ENCODE results near the gene PURA.

PURA gene

GRCh38 chr5:140128376-140128775 lies 14.5 kb downstream of the PURA start:
- POLR2A ChIA-PET = no interaction called here
- CTCF ChIA-PET = interaction anchor here (0.7 kb wide), 2 partner anchors 55 to 786 kb away, joined by 3 to 6 read pairs; no protein-coding TSS in a partner anchor
- TF ChIP-seq, protein P1, sequence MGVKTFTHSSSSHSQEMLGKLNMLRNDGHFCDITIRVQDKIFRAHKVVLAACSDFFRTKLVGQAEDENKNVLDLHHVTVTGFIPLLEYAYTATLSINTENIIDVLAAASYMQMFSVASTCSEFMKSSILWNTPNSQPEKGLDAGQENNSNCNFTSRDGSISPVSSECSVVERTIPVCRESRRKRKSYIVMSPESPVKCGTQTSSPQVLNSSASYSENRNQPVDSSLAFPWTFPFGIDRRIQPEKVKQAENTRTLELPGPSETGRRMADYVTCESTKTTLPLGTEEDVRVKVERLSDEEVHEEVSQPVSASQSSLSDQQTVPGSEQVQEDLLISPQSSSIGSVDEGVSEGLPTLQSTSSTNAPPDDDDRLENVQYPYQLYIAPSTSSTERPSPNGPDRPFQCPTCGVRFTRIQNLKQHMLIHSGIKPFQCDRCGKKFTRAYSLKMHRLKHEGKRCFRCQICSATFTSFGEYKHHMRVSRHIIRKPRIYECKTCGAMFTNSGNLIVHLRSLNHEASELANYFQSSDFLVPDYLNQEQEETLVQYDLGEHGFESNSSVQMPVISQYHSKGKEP (tag by site-specific recombination; IDR thresholded peaks at IDR 0.05) = no peak
- no peak for TF ChIP-seq ZNF23 (tag by site-specific recombination; IDR thresholded peaks at IDR 0.05; ENCODE audit: borderline replicate concordance)
- no peak for TF ChIP-seq ZNF571 (tag by site-specific recombination; IDR thresholded peaks at IDR 0.05)
- no peak for TF ChIP-seq ZNF398 (tag by site-specific recombination; IDR thresholded peaks at IDR 0.05)
- TF ChIP-seq ZNF140 (tag by site-specific recombination; IDR thresholded peaks at IDR 0.05) = no peak
- no peak for TF ChIP-seq ZNF654 (tag by site-specific recombination; IDR thresholded peaks at IDR 0.05; ENCODE audit: low read depth)
- TF ChIP-seq BCL11B (tag by site-specific recombination; IDR thresholded peaks at IDR 0.05; ENCODE audit: low read depth) = no peak
- no peak for TF ChIP-seq ZNF133 (tag by site-specific recombination; IDR thresholded peaks at IDR 0.05)

DNA sequence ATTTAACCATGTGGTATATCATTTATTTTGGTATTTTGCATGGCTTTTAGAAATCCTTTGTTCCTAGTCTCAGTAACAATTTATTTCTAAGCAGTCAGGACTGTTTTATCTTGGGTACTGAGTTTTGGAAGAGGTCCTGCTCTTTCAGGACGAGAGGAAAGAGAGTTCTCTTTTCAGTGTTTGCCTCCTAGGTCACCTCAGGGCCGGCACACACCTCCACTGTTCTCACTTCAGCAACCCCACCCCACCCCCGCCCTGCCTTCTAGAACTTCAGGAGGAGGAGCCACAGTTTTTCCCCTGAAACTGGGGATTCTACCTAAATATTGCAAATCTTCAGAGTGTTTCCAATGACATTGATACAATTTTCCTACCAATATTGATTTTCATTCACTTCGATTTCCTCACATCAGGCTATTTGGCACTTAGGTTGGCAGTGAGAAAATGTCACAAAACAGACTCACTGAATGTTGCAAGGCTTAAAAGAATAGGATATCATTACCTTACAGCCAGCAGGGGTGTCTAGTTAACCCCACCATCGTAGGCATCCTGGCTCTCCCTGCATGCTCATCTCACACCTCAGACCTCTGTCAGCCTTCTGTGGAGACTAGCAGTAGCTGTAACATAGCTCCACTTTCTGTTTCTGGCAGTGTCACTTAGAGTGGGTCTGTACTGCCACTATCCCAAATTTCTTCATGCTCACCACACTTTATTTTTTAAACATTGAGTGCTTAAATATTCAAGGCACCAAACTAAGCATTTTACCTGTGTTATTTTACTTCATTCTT lies 17.2 kb downstream of the PURA start:
- ChIA-PET POLR2A (no interaction called here), CTCF (interaction anchor here (0.7 to 3.4 kb wide), 3 partner anchors 13 to 162 kb away, joined by 3 to 35 read pairs (median 8); no protein-coding TSS in a partner anchor)
- Histone ChIP-seq H3K9me3 (ENCODE audit: control insufficient read depth, insufficient read depth, low read depth, low read length) (no peaks in the 10 kb centered on the region), H3K4me1 (ENCODE audit: control insufficient read depth, insufficient read depth, low read length) (no peaks in the 10 kb centered on the region; the same call in 1 of the 2 replicates), H3K36me3 (ENCODE audit: control insufficient read depth in 2 of 2, insufficient read depth in 1 of 2, low read length in 2 of 2) (no peaks in the 10 kb centered on the region), H3K27ac (ENCODE audit: extremely low read depth, low read depth, low read length) (no peak overlapping the region), H3K4me3 (ENCODE audit: low read depth, low read length) (no peak overlapping the region)
- TF ChIP-seq ZSCAN16 (tag by site-specific recombination; IDR thresholded peaks at IDR 0.05) (no peak), ZNF354C (tag by site-specific recombination; IDR thresholded peaks at IDR 0.05; ENCODE audit: borderline replicate concordance, low read depth) (no peak), ZNF114 (tag by site-specific recombination; IDR thresholded peaks at IDR 0.05) (no peak), ZNF157 (tag by site-specific recombination; IDR thresholded peaks at IDR 0.05) (no peak), KLF8 (tag by site-specific recombination; IDR thresholded peaks at IDR 0.05) (no peak), ZNF510 (tag by site-specific recombination; IDR thresholded peaks at IDR 0.05; ENCODE audit: insufficient replicate concordance) (no peak), ZNF660 (tag by site-specific recombination; IDR thresholded peaks at IDR 0.05) (no peak), ZNF280C (tag by site-specific recombination; IDR thresholded peaks at IDR 0.05) (no peak), SP3 (tag by site-specific recombination; IDR thresholded peaks at IDR 0.05) (no peak), ZNF292 (tag by site-specific recombination; IDR thresholded peaks at IDR 0.05; ENCODE audit: borderline replicate concordance, low read depth) (no peak), KLF7 (tag by site-specific recombination; IDR thresholded peaks at IDR 0.05; ENCODE audit: borderline replicate concordance) (no peak), ZNF571 (tag by site-specific recombination; IDR thresholded peaks at IDR 0.05) (no peak), MZF1 (tag by site-specific recombination; IDR thresholded peaks at IDR 0.05; ENCODE audit: borderline replicate concordance) (no peak), FEZF1 (tag by site-specific recombination; IDR thresholded peaks at IDR 0.05) (no peak), ZNF843 (tag by site-specific recombination; IDR thresholded peaks at IDR 0.05) (no peak), ZNF16 (tag by site-specific recombination; IDR thresholded peaks at IDR 0.05; ENCODE audit: low read depth) (no peak), ZNF423 (tag by site-specific recombination; IDR thresholded peaks at IDR 0.05) (no peak), EGR2 (tag by site-specific recombination; IDR thresholded peaks at IDR 0.05; ENCODE audit: low read depth) (no peak)
- TF ChIP-seq, protein P2, sequence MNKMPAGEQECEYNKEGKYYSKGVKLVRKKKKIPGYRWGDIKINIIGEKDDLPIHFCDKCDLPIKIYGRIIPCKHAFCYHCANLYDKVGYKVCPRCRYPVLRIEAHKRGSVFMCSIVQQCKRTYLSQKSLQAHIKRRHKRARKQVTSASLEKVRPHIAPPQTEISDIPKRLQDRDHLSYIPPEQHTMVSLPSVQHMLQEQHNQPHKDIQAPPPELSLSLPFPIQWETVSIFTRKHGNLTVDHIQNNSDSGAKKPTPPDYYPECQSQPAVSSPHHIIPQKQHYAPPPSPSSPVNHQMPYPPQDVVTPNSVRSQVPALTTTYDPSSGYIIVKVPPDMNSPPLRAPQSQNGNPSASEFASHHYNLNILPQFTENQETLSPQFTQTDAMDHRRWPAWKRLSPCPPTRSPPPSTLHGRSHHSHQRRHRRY (tag by site-specific recombination; IDR thresholded peaks at IDR 0.05) = no peak

More at GRCh38 chr5:140128376-140128775, 14.5 kb downstream of the PURA start:
- Histone ChIP-seq H3K27ac (ENCODE audit: extremely low read depth, low read depth, low read length) (no peak overlapping the region), H3K4me3 (ENCODE audit: low read depth, low read length) (no peak overlapping the region), H3K36me3 (ENCODE audit: control insufficient read depth in 2 of 2, insufficient read depth in 1 of 2, low read length in 2 of 2) (no peaks in the 10 kb centered on the region), H3K4me1 (ENCODE audit: control insufficient read depth, insufficient read depth, low read length) (peaks cover 7% of the 10 kb centered on the region), H3K9me3 (ENCODE audit: control insufficient read depth, insufficient read depth, low read depth, low read length) (no peaks in the 10 kb centered on the region)
